Right kidney (tissue), 1 donor: Measurements from ENCODE around the gene DNAJB4.
A peak's percentile ranks its signal among the peaks of the same experiment; 100 is the strongest.

ENCODE experiments used
- DNase-seq: peaks from one replicate; pipeline ENCODE4 v3.0.0-alpha.2; 2016

DNAJB4 gene

DNA sequence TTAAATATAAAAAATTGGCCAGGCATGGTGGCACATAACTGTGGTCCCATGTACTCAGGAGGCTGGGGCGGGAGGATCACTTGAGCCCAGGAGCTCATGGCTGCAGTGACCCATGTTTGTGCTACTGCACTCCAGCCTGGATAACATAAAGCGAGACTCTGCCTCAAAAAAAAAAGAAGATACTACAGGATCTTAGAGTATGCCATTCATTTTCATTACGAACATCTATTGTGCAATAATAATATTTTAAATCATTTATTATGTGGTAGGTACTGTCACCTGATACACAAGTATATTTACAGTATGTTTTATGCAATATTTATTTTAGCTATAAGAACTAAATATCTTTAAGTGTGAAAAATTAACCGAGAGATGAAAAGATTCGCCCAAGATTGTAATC, 31.7 kb downstream of the DNAJB4 start:
- no peak for DNase-seq

DNA sequence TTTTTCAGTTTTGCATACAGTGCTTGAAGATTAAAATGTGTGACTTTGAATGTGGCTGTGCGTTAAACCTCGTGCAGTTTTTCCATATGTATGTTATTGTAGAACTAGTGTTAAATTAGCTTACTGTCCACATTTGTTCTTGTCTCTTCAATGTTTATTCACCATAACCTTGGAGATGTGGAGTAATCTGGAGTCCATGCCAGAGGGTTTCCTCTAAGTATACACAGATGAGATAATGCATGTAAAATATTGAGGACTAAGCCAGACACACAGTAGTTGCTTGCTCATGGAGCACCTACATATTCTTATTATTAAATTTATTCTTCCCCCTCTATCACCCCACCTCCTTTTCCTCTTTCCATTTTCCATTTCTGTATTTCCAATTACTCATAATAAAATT, 33.3 kb downstream of the DNAJB4 start:
- no peak for DNase-seq

DNA sequence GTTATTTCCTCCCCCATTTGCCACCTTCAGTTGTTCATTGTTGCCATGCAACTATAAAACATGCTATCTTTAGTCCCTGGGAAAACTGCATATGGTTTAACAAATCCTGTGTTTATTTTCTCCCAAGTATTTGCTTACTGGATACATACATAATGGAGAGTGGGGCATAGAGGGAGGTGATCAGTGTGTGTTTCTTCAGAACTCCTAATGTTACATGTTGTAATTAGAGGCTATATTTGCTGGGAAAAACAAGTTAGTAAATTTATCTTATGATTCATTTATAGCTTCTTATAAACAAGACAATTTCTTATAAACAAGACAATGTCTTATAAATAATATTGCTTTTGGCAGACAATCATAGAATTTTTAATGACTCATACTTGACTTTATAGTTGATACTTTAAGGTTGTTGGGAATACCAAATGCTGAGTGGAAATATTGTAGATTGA, 33.8 kb downstream of the DNAJB4 start:
- no peak for DNase-seq

DNA sequence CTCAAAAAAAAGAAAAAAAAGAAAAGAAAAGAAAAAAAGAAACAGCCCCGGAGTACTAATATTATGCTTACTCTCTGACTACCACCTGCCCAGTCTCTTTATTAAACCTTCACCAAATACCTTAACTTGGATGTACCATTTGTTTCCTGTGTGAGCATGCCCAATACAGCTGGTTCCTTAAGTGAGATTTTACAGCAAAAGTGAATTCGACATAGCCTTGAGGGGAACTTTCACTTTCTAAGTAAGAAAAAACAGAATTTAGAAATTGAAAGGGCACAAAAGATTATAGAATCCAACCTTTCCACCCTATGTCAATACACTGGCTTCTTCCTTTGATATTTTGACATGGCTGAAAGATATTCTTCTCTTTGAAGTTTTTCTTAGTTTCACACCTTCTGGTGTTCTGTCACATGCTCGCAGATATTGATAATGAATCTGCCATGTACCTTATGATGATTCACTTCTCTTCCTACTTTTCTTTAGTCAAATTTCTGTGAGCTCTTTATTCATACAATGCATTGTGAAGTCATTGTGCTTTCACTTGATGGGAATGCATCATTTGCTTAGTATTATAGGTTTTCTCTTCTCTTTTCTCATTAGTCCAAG, 35.8 kb downstream of the DNAJB4 start:
- no peak for DNase-seq

DNA sequence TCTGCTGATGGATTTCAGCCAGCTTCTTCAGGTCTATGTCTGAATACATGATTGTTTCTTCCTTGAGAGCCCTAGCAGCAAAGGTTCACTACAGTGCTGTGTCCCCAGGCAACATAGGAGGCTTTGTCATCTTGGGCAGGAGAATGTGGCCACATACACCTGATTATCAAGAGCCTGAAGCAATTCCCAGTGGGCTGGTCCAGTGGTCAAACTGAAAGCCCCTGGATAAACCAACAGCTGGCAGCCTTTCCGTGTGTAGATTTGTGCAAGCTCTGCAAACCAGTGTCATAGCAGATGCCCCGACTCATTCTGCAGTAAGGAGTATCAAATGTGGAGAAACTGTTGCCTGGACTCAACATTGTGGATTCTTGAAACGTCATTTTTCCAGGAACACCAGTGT, 38.7 kb downstream of the DNAJB4 start:
- no peak for DNase-seq

DNA sequence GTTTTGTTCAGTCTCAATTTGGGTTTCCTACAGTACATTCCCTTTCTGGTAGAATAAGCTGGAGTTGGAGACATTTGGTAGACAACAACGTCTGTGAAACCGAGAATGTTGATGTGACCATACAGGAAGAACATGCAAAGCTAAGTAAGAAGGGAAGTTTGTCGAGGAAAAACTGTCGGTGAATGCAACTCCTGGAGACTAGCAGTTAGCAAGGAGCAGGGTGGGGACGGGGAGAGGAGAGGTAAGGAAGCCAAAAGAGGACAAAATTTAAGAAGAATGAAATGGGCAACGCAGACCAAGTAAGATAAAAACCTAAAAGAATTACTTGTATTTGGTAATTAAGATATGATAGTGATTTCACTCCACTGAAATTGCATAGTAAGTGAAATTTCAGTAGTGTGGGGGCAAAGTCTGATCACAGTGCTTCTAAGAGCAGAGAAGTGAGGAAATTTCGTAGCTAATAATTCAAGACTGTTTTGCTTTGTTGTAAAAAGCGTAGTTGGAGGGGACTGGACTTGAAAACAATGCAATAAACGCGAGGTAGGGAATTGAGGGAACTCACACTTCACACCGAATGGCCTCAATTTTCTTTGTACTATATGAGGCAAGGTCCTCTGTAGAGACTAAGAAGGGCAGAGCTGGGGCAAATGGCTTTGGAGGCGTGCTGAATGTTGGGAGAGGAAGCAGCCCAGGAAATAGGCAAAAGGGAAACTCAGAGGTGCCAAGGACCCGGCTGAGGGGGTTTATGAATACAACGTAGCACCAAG, 40.2 kb downstream of the DNAJB4 start:
- peak; percentile 41 for DNase-seq

DNA sequence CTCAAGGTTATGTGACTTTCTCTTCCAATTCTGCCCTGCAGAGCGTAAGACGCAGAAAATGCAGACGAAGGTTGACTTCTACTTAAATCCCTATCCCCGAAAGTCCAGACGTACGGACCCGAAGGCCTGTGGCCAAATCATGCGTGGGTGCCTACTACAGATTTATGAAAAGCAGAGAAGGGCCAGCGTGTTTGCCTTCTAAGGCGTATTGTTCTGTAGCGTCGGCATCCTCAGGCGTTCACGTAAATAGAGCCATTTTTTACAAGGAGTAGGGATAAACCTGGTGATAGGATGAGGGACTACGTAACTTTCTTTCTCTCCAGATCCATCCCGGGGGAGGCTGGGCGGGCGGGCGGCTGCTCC, 40.8 kb downstream of the DNAJB4 start:
- no peak for DNase-seq

DNA sequence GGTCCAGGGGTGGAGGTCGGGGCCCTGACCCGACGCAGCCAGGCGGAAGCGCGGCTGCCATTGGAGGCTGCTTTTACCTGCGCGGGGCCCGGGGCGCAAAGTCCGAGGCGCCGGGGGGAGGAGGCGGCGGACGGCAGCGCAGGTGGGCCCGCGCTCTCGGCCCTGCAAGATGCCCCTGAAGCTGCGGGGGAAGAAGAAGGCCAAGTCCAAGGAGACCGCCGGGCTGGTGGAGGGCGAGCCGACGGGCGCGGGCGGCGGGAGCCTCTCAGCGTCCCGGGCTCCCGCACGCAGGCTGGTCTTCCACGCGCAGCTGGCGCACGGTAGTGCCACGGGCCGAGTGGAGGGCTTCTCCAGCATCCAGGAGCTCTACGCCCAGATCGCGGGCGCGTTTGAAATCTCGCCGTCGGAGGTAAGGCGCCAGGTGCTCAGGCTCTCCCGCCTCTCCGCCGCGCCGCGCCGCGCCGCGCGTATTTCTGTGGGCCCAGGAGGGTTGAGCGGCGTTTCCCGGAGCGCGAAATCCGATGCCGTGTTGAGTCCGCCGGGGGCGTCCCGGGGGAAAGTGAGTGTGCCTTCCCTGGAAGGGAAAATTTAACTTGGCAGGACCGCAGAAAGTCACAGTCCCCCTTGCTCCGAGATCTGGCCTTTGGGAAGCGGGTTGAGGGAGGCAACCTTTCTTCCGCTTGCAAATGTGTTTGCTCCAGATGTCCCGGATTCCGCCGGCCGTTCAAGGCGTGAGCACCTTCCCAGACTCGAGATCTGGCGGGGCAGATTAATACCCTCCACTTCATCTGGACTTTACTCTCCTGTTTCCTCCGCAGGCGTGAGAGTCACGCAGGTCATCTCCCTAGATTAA, 41.4 kb downstream of the DNAJB4 start, which contains the start of gene GIPC2:
GIPC2 (plus strand) TSS at position 41 of the 853 bp plus-strand sequence; CDS start at position 170, 129 bp downstream.
- peak; percentile 83 for DNase-seq

DNA sequence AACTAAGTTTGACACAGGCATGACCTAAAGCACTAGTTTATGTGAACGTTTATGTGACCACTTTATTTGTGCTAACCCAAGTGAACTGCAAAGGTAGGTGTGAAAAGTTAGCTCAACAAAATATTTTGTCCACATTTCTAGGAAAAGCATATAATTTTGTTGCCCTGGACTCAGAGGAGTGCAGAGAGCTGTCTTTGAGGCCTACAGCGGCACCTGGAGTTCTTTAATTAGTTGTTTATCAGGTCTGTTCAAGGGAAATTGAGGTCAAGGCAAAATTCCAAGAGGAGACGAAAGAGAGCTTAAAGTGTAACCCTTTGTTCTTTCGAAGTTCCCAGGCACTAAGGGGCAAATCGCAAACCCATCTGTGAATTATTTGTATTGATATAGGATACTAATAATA, 42.4 kb downstream of the DNAJB4 start:
- peak; percentile 7 for DNase-seq

DNA sequence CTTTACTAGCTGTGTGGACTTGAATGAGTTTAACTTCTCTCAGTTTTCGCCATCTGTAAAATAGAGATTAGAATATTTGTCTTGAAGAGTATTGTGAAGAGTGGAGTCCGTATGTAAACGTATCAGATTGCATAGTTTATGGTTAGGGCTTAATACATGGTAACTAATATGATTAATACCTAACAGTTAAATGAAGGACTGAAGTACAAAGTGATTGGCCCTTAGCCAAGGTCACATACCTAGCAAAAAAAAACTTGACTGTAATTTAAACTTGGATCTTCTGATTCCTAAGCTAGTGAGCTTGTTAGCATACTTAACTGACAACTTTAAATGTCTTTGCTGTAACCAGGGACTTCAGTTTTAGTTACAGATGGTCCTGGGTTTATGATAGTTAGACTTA, 42.9 kb downstream of the DNAJB4 start:
- no peak for DNase-seq

DNA sequence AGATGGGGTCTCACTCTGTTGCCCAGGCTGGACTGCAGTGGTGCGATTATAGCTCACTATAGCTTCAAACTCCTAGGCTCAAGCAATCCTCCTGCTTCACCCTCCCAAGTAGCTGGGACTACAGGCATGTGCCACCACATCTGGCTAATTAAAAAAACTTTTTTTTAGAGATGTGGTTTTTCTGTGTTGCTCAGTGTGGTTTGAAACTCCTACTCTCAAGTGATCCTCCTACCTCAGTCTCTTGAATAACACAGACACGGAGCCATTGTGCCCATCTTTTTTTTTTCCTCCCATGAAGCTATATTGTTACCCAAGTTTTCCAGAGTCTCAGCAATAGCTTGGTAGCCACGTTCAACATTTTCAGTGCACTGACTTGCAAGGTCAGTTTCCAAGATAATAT, 43.7 kb downstream of the DNAJB4 start:
- DNase-seq, result no peak

DNA sequence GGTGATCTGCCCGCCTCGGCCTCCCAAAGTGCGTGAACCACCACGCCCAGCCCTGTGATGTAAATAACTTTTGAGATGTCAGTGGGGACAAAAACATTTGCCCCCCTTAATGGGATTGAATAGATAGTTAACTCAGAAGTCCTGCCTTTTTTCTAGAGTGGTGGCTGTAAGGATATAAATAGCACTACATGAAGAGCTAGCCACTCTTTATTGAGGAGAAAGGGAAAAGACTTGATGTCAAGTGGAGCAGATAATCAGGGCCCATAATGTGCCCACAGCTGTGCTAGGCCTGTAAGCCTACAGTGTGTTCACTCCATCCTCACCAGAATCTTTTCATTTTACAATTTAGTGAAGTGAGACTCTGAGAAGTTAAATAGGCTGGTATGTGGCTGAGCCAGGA, 44.7 kb downstream of the DNAJB4 start:
- DNase-seq, result no peak

DNA sequence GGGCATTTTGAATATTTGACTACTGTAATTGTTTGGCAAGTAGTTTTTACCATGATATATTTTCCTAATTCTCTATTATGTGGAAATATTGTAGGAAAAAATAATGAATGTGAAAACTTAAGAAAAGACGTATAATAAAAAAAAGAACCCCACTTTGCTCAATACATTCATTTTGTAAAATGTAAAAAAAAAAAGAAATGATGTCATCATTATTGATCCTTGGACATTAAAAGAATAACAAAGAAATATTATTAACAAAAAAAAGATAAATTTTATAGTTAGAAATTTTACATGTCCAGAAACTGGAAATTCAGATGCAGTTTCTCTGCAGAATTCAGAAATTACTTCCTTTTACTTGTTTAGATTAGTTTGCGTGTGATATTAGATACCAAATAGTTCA, 46.3 kb downstream of the DNAJB4 start:
- DNase-seq, result no peak

DNA sequence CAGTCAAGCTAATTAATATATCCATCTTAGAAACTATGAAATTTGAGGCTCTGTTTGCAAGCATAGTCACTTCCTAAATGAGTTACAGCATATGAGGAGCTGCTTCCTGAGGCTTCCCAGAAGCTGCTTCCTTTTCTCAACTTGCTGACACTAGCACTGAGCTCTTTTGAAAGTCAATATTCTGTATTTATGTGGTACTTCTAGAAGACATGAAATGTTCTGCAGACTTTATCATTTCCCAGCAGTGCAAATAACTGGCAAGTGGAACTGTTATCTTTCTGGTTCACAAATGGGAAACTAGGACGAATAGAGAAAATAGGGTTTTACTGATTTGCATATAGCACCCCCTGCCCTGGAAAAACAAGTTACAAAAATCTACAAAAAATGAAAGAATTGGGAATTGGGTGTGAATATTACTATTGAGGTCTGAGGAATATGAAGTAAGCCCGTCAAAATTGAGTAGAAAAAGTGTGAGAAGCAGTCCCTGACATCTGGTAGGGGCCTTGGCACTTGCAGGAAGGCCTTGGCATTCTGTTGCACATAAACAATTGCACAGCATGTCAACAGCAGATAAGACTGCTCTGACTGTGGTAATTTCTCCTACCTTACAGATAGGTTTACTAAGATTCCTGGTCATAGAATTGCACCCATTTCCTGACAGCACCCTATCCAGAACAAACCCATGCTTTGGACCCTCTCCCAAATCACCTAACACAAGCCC, 48.1 kb downstream of the DNAJB4 start:
- DNase-seq, result no peak

DNA sequence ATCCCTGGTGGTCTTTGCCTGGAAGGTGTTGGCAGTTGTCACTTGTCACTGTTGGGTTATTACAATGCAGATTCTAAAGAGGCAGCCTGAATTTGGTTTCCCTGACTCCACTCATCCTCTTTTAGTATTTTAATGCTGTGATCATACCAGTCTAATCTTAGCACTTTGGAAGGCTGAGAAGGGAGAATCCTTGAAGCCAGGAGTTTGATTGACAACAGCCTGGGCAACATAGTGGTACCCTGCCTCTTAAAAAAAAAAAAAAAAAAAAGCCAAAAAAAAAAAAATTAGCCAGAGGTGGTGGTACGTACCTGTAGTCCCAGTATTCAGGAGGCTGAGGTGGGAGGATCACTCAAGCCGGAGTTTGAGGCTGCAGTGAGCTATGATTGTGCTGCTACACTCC, 48.8 kb downstream of the DNAJB4 start:
- DNase-seq, result no peak

DNA sequence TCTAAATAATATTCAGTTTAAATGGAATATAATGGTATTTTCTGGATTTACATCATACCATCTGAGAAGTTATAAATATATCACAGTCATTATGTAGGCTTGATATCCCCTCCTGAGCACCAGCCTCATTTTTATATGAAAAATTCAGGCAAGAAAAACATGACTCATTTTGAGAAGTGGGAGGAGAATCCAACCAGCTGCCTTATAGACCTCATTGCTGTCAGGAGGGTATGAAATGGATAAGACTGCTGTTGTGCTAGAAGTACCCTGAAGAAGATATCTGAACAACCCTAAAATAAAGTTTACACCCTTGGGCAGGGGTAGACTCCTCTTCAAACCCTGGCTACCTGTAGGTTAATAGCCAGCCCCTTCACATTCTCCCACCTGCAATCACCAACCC, 49.8 kb downstream of the DNAJB4 start:
- no peak for DNase-seq

DNA sequence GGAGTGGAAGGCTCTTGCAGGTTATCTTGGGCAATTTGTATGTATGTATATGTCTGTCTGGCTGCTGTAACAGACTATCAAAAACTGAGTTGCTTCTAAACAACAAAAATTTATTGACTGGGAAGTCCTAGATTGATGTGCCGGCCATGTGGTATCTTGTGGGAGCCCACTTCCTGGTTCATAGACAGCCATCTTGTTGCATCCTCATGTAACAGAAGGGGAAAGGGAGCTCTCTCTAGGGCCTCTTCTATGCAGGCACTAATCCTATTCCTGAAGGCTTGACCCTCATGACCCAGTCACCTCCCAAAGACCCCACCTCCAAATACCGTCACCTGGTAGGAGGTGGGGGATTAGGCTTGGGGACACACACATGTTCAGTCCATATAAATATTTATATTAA, 50.2 kb downstream of the DNAJB4 start:
- no peak for DNase-seq

DNA sequence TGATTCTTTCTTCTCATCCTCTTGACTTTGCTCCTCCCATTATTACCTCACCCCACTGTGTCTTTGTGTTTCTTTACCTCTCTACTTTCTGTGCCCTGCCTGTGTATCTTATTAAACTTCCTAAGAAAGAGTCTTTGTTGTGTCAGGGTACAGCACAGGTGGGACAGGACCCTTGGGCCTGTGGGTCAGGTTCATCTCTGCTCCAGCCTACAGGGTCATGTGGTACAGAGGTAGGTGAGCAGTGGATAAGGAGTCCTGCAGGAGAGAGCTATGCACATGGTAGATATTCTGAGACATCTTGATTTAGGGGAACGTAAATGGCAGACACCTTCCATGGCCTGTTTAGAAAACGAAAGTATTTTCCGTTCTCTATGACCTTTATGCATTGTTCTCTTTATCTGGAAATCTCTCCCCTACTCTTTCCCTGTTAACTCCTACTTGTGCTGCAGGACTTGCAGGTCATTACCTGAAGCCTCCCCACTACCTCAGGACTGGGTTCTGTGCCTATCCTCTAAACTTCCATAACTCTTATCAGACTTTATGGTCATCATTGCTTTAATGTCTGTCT, 50.9 kb downstream of the DNAJB4 start:
- no peak for DNase-seq

DNA sequence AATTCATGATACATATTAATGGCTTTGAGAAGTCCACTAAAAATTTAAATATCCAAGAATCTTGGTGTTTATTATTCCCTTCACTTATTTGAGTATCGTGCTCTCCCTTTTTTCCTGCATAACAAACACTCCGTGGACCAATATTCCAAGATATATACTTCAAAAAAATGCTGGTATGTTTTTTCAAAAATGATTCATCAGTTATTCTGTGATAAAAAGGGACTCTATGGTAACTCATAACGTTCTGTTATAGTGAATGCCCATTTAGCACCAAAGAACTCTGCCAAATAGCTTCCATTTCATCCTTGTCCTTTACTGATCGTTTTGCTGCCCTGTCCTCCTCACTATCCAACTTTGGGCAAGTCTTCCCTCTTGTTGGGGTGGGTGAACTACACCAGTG, 53.9 kb downstream of the DNAJB4 start:
- DNase-seq, result no peak

DNA sequence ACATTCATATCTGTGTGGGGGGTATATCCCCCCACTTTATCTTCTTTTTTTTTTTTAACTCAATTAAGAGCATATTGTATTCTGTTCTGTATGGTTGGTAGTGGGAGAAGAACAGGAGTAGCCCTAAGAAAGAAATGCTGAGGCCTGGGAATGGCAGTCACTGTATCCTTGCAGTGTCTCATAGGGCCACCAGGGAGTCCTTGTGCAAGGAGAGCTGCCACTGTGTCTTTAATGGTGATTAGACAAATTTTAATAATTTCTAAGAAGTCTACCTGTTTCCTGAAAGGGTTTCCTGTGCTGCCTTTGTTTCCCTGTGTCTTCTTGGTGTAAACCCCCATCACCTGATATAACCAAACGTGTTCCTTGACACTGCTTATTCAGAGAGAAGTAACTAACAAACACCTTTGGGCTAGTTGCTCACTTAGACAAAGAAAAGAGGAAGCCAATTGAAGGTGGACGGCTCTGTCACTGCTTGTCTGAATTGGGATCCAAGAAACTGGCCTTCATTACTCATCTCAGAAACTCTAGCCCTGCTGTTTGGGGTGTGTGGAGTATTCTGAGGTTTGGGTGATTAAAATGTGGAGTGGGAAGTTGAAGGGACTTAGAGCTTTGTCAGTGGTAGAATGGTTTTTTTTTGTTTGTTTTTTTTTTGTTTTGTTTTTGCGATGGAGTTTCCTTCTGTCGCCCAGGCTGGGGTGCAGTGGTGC, 56.3 kb downstream of the DNAJB4 start:
- no peak for DNase-seq

DNA sequence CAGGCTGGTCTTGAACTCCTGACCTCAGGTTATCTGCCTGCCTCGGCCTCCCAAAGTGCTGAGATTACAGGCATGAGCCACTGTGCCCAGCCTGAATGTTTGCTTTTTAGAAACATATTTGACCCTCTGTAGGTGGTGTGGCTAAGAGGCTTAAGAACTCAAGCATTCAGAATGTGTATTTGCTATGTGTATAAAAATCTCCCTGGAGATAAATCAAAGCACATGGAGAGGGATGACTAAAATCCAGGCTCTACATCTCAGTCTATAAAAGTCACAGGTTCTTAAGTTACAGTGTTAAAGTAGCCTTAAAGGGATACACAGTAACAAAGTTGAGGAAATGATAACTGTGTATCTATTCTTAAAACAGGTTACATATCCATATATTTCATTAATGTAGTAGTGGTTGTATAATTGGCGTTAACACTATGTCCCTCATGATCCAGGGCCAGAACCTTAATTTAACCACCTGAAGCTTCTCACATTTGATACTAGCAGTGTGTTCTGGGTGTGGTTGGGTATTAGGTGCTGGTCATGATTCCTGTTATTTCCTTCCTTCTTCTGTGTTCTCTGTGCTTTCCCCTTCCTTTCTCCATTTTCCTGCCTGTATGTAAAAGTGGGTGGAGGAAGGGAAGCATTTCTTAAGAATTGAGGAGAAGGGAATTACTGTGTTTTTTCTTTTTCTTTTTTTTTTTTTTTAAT, 57.2 kb downstream of the DNAJB4 start:
- DNase-seq, result no peak
